ENCODE measurements around the gene WDR89. TPM values are rescaled to one million over a fixed set of nuclear protein-coding genes. Genes with fewer than 3 reads are reported as not detected.

The WDR89 gene
- total and polyA plus RNA-seq, 2 experiments from 2014 or later: 21.5 to 31.8 TPM

DNA sequence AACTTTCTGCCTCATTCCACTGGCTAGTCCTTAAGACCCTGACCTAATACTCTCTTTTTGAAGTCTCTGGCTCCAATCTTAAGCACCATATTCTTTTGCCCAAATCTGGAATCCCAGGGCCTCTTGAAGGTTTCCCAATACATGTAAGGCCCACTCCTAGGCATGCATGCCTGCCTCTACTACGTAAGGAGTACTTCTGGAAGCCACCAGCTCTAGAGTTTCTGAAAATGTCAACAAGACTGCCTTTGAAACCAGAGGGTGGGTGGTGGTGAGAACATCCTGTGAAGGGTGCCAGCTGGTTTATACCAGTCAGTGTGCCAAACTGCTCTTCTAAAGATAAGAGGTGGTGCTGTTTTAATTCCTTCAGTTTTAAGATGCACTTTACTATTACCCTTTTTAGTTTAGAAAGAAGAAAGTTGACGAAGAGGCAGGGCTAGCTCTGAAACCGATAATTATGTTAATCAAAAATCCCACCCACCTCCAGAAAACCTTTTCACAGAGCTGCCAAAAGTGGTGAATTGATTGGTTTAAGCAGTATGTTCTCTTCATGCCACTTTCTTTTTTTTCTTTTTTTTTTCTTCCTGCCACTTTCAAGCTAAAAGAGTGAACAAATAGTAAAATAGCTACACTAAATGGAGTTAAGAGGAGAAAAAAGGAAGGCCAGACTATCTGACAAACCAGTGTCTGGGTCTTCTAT lies 8.7 kb upstream of the WDR89 start:
- no peaks in the 10 kb centered on the region for H3K36me3 Mint-ChIP-seq (ENCODE audit: low read depth)

More for the DNA sequence above, 8.7 kb upstream of the WDR89 start:
- Mint-ChIP-seq H3K27ac (no peak overlapping the region), H3K4me1 (peaks cover 6% of the 10 kb centered on the region; the same call in 2 of the 3 replicates), H3K4me3 (no peak overlapping the region), H3K9me3 (no peaks in the 10 kb centered on the region), H3K27me3 (ENCODE audit: insufficient read depth, low read depth, poor library complexity) (no peaks in the 10 kb centered on the region)
- H3K36me3 ChIP-seq (ENCODE audit: insufficient read depth): no peaks in the 10 kb centered on the region
- DNase-seq (ENCODE audit: low spot score) (no peak), ATAC-seq (no peak)
- TF ChIP-seq POLR2AphosphoS5 (IDR thresholded peaks at IDR 0.05; ENCODE audit: low read depth): no peak
- no peak for TF ChIP-seq ZNF114 (CRISPR knock-in tag; IDR thresholded peaks at IDR 0.05)
- TF ChIP-seq, protein P1, sequence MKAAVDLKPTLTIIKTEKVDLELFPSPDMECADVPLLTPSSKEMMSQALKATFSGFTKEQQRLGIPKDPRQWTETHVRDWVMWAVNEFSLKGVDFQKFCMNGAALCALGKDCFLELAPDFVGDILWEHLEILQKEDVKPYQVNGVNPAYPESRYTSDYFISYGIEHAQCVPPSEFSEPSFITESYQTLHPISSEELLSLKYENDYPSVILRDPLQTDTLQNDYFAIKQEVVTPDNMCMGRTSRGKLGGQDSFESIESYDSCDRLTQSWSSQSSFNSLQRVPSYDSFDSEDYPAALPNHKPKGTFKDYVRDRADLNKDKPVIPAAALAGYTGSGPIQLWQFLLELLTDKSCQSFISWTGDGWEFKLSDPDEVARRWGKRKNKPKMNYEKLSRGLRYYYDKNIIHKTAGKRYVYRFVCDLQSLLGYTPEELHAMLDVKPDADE (IDR thresholded peaks at IDR 0.05): no peak
- TF ChIP-seq, protein P2, sequence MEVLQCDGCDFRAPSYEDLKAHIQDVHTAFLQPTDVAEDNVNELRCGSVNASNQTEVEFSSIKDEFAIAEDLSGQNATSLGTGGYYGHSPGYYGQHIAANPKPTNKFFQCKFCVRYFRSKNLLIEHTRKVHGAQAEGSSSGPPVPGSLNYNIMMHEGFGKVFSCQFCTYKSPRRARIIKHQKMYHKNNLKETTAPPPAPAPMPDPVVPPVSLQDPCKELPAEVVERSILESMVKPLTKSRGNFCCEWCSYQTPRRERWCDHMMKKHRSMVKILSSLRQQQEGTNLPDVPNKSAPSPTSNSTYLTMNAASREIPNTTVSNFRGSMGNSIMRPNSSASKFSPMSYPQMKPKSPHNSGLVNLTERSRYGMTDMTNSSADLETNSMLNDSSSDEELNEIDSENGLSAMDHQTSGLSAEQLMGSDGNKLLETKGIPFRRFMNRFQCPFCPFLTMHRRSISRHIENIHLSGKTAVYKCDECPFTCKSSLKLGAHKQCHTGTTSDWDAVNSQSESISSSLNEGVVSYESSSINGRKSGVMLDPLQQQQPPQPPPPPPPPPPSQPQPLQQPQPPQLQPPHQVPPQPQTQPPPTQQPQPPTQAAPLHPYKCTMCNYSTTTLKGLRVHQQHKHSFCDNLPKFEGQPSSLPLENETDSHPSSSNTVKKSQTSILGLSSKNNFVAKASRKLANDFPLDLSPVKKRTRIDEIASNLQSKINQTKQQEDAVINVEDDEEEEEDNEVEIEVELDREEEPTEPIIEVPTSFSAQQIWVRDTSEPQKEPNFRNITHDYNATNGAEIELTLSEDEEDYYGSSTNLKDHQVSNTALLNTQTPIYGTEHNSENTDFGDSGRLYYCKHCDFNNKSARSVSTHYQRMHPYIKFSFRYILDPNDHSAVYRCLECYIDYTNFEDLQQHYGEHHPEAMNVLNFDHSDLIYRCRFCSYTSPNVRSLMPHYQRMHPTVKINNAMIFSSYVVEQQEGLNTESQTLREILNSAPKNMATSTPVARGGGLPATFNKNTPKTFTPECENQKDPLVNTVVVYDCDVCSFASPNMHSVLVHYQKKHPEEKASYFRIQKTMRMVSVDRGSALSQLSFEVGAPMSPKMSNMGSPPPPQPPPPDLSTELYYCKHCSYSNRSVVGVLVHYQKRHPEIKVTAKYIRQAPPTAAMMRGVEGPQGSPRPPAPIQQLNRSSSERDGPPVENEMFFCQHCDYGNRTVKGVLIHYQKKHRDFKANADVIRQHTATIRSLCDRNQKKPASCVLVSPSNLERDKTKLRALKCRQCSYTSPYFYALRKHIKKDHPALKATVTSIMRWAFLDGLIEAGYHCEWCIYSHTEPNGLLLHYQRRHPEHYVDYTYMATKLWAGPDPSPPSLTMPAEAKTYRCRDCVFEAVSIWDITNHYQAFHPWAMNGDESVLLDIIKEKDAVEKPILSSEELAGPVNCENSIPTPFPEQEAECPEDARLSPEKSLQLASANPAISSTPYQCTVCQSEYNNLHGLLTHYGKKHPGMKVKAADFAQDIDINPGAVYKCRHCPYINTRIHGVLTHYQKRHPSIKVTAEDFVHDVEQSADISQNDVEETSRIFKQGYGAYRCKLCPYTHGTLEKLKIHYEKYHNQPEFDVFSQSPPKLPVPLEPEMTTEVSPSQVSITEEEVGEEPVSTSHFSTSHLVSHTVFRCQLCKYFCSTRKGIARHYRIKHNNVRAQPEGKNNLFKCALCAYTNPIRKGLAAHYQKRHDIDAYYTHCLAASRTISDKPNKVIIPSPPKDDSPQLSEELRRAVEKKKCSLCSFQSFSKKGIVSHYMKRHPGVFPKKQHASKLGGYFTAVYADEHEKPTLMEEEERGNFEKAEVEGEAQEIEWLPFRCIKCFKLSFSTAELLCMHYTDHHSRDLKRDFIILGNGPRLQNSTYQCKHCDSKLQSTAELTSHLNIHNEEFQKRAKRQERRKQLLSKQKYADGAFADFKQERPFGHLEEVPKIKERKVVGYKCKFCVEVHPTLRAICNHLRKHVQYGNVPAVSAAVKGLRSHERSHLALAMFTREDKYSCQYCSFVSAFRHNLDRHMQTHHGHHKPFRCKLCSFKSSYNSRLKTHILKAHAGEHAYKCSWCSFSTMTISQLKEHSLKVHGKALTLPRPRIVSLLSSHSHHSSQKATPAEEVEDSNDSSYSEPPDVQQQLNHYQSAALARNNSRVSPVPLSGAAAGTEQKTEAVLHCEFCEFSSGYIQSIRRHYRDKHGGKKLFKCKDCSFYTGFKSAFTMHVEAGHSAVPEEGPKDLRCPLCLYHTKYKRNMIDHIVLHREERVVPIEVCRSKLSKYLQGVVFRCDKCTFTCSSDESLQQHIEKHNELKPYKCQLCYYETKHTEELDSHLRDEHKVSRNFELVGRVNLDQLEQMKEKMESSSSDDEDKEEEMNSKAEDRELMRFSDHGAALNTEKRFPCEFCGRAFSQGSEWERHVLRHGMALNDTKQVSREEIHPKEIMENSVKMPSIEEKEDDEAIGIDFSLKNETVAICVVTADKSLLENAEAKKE (CRISPR knock-in tag; IDR thresholded peaks at IDR 0.05): no peak
- no peak for TF ChIP-seq ZNF331 (CRISPR knock-in tag; IDR thresholded peaks at IDR 0.05; ENCODE audit: low read depth)
- TF ChIP-seq, protein P3, sequence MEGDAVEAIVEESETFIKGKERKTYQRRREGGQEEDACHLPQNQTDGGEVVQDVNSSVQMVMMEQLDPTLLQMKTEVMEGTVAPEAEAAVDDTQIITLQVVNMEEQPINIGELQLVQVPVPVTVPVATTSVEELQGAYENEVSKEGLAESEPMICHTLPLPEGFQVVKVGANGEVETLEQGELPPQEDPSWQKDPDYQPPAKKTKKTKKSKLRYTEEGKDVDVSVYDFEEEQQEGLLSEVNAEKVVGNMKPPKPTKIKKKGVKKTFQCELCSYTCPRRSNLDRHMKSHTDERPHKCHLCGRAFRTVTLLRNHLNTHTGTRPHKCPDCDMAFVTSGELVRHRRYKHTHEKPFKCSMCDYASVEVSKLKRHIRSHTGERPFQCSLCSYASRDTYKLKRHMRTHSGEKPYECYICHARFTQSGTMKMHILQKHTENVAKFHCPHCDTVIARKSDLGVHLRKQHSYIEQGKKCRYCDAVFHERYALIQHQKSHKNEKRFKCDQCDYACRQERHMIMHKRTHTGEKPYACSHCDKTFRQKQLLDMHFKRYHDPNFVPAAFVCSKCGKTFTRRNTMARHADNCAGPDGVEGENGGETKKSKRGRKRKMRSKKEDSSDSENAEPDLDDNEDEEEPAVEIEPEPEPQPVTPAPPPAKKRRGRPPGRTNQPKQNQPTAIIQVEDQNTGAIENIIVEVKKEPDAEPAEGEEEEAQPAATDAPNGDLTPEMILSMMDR (conservative IDR thresholded peaks at IDR 0.05; ENCODE audit: low read depth in 2 of 2): no peak
- no peak for TF ChIP-seq EZH2 (IDR thresholded peaks at IDR 0.05; ENCODE audit: low read depth, unreplicated experiment)
- no peak for TF ChIP-seq NANOG (IDR thresholded peaks at IDR 0.05; ENCODE audit: borderline replicate concordance)
- no peak for TF ChIP-seq CREB1 (CRISPR knock-in tag; IDR thresholded peaks at IDR 0.05; ENCODE audit: low read depth)
- TF ChIP-seq EZH2phosphoT487 (IDR thresholded peaks at IDR 0.05; ENCODE audit: unreplicated experiment): no peak
- no peak for TF ChIP-seq JUNB (IDR thresholded peaks at IDR 0.05; ENCODE audit: unreplicated experiment)
- no peak for TF ChIP-seq STAT1 (IDR thresholded peaks at IDR 0.05; ENCODE audit: unreplicated experiment)
- TF ChIP-seq, protein P4, sequence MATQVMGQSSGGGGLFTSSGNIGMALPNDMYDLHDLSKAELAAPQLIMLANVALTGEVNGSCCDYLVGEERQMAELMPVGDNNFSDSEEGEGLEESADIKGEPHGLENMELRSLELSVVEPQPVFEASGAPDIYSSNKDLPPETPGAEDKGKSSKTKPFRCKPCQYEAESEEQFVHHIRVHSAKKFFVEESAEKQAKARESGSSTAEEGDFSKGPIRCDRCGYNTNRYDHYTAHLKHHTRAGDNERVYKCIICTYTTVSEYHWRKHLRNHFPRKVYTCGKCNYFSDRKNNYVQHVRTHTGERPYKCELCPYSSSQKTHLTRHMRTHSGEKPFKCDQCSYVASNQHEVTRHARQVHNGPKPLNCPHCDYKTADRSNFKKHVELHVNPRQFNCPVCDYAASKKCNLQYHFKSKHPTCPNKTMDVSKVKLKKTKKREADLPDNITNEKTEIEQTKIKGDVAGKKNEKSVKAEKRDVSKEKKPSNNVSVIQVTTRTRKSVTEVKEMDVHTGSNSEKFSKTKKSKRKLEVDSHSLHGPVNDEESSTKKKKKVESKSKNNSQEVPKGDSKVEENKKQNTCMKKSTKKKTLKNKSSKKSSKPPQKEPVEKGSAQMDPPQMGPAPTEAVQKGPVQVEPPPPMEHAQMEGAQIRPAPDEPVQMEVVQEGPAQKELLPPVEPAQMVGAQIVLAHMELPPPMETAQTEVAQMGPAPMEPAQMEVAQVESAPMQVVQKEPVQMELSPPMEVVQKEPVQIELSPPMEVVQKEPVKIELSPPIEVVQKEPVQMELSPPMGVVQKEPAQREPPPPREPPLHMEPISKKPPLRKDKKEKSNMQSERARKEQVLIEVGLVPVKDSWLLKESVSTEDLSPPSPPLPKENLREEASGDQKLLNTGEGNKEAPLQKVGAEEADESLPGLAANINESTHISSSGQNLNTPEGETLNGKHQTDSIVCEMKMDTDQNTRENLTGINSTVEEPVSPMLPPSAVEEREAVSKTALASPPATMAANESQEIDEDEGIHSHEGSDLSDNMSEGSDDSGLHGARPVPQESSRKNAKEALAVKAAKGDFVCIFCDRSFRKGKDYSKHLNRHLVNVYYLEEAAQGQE (IDR thresholded peaks at IDR 0.05; ENCODE audit: unreplicated experiment): no peak
- no peaks in the 10 kb centered on the region for H3K9me2 ChIP-seq (ENCODE audit: insufficient read depth)
- H2AFZ ChIP-seq: no peak overlapping the region
- no peak overlapping the region for H3K4me3 ChIP-seq
- no peaks in the 10 kb centered on the region for H3K4me1 ChIP-seq (ENCODE audit: insufficient read depth)
- H3K4me2 ChIP-seq: no peak overlapping the region
- H3K27me3 ChIP-seq (ENCODE audit: insufficient read depth): no peaks in the 10 kb centered on the region
- no peaks in the 10 kb centered on the region for H4K20me1 ChIP-seq (replicated peaks; ENCODE audit: insufficient read depth)
- no peak overlapping the region for H3K27ac ChIP-seq (ENCODE audit: low read depth)
- no peaks in the 10 kb centered on the region for H3K79me2 ChIP-seq (replicated peaks; ENCODE audit: insufficient read depth)
- H3F3A ChIP-seq (replicated peaks; ENCODE audit: low read depth): no peaks in the 10 kb centered on the region

All from GM23338 (cell line).